Measurements from ENCODE around the gene VEPH1.

VEPH1 gene

GRCh38 chr3:157443905-157444796 is 59.1 kb downstream of the VEPH1 start:
- no peak for DNase-seq
- Mint-ChIP-seq H3K4me1 (no peaks in the 10 kb centered on the region), H3K27me3 (ENCODE audit: low read depth, poor library complexity) (peaks cover 4% of the 10 kb centered on the region), H3K4me3 (no peak overlapping the region), H3K27ac (no peak overlapping the region), H3K9me3 (peaks cover 3% of the 10 kb centered on the region), H3K36me3 (ENCODE audit: low read depth) (no peaks in the 10 kb centered on the region)
- TF ChIP-seq CTCF (IDR thresholded peaks at IDR 0.05) = no peak

GRCh38 chr3:157442729-157443128 is 60.5 kb downstream of the VEPH1 start:
- no peaks in the 10 kb centered on the region for H3K36me3 Mint-ChIP-seq (ENCODE audit: low read depth)
- no peak overlapping the region for H3K4me3 Mint-ChIP-seq
- peaks cover 10% of the 10 kb centered on the region for H3K4me1 Mint-ChIP-seq
- H3K27me3 Mint-ChIP-seq (ENCODE audit: low read depth, poor library complexity) = peaks cover 6% of the 10 kb centered on the region
- no peak for TF ChIP-seq CTCF (IDR thresholded peaks at IDR 0.05)
- no peak for DNase-seq
- H3K9me3 Mint-ChIP-seq = no peaks in the 10 kb centered on the region
- no peak overlapping the region for H3K27ac Mint-ChIP-seq

GRCh38 chr3:157441102-157441624 is 62.1 kb downstream of the VEPH1 start:
- Mint-ChIP-seq H3K9me3 (no peaks in the 10 kb centered on the region), H3K4me3 (no peak overlapping the region), H3K4me1 (peaks cover 20% of the 10 kb centered on the region), H3K36me3 (ENCODE audit: low read depth) (no peaks in the 10 kb centered on the region), H3K27ac (no peak overlapping the region), H3K27me3 (ENCODE audit: low read depth, poor library complexity) (peaks cover 6% of the 10 kb centered on the region)
- TF ChIP-seq CTCF (IDR thresholded peaks at IDR 0.05) = no peak
- no peak for DNase-seq

GRCh38 chr3:157438194-157438730 is 65.0 kb downstream of the VEPH1 start:
- Mint-ChIP-seq H3K4me3 (peak overlapping the region; percentile 91), H3K27me3 (ENCODE audit: low read depth, poor library complexity) (peaks cover 12% of the 10 kb centered on the region), H3K4me1 (peaks cover 20% of the 10 kb centered on the region), H3K27ac (no peak overlapping the region), H3K9me3 (peaks cover 7% of the 10 kb centered on the region), H3K36me3 (ENCODE audit: low read depth) (no peaks in the 10 kb centered on the region)
- DNase-seq = peak; percentile 17
- no peak for TF ChIP-seq CTCF (IDR thresholded peaks at IDR 0.05)

GRCh38 chr3:157436583-157437291 is 66.5 kb downstream of the VEPH1 start, which contains the start of gene PTX3:
TSS of gene PTX3 (plus strand) at chr3:157436850. CDS start at chr3:157436934, 84 bp downstream.
- Mint-ChIP-seq H3K4me3 (peak within 1 kb of the TSS; percentile 91), H3K36me3 (ENCODE audit: low read depth) (no peaks in the 10 kb centered on the region), H3K27me3 (ENCODE audit: low read depth, poor library complexity) (peaks cover 12% of the 10 kb centered on the region), H3K27ac (no peak within 1 kb of the TSS), H3K9me3 (peaks cover 7% of the 10 kb centered on the region), H3K4me1 (peaks cover 20% of the 10 kb centered on the region)
- peak; percentile 14 for DNase-seq
- TF ChIP-seq CTCF (IDR thresholded peaks at IDR 0.05) = no peak
